Activated T-helper 1 cell treated with anti-CD3 and anti-CD28 coated beads, Interleukin-2, amount 50 U/mL, for 16 hours (primary cell): ENCODE measurements around the gene NPAS3.

Experiments used
- DNase-seq, 2 donors: peaks; one replicate each; pipeline ENCODE4 v3.0.0-alpha.2; 2020; ENCODE audit warnings: low read depth in 1 of 2, low spot score in 1 of 2

NPAS3 gene

DNA sequence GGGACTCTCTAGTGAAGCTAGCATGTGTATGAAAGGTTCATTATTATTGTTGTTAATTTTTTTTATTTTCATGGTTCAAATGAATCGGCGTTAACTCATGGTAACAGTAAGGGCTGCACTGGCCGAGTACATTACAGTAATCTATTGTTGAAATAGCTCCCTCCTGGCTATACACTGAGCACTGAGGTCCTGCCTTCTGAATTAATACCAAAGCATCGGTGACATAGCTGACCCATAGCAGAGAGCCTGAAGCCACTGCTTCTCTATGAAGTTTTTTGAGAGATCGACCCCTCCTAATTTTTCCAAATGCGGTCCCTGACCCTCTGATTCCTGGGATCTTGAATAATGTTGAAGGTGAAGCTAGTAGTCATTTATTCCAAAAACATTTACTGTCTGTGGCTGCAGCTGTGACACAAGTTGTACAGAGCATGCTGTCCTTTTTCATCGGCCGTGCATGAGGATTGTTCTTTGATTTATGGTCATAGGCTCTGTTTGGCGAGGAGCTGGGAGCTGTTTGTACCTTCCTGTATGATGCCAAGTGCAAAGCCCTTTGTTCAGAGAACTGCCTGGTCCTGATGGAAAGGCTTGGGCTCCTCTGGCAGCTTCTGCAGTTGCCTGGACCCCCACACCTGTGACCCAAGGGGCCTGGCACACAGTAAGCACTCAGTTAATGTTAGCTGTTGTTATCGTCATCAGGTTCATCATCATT is 525.7 kb downstream of the NPAS3 start:
- no peak for DNase-seq

GRCh38 chr14:33465846-33466700 is 527.4 kb downstream of the NPAS3 start:
- no peak for DNase-seq

DNA sequence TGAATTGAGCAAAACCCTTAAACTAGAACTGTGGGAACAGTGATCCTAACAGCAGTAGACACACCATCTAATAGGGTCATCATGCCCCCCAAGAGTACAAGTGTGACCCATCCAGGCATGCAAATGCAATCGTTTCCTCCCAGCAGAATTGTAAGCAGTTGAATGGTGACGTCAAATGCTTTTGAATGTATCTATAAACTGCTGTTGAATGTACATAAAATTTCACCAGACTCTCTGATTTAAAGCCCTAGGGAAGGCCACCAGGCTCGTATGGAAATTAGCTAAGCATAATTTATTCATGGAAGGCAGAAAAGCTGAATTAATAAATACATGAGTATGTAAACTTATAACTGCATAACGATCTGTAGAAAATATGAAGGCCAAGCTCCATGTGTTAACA is 529.3 kb downstream of the NPAS3 start:
- no peak for DNase-seq

DNA sequence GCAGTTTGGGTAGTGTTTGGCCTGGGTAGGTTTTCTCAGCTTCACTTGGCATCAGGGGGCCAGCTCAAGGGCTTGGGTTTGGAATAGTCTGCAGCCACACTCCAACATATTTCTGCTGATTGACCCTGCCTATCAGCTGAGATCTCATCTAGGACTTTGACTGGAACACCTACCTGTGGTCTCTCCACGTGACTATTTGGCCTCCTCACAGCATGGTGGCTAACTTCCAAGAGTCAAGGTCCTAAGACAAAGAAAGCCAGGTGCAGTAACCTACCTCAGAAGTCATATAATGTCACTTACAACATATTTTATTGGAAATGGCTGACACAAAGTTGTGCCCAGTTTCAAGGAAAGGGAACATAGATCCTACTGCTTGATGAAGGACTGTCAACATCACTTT is 531.2 kb downstream of the NPAS3 start:
- DNase-seq: no peak

DNA sequence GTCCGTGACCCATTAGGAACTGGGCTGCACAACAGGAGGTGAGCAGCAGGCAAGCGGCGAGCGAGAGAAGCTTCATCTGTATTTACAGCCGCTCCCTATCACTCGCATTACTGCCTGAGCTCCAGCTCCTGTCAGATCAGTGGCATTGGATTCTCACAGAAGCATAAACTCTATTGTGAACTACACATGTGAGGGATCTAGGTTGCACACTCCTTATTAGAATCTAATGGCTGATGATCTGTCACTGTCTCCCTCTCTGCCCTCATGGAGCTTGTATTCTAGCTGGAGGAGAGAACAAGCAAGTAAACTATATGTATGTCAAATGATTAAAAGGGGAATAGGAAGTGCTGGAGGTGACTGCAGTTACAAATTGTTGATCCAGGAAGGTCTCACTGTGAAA is 533.1 kb downstream of the NPAS3 start:
- DNase-seq: no peak

DNA sequence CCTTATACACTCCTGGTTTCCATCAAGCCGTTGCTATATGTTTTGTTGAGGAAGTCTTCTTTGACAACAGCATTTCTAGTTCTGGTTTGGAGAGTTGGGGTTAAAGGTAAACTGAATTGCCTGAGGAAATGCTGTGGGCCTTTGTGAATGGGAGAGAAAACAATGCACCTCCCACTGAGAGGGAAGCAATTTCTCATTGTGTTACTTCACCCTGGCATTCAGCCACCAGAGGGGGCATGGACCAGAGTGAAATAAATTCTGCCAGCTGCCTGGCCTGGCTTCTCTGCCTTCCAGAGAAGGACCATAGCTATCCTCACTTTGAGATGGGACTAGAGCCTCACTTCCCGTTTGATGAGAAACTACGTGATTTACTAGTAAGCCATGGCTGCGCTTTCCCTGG is 536.9 kb downstream of the NPAS3 start:
- DNase-seq: no peak

- DNase-seq: no peak
Measured at GRCh38 chr14:33477797-33478196, 539.1 kb downstream of the NPAS3 start.

DNA sequence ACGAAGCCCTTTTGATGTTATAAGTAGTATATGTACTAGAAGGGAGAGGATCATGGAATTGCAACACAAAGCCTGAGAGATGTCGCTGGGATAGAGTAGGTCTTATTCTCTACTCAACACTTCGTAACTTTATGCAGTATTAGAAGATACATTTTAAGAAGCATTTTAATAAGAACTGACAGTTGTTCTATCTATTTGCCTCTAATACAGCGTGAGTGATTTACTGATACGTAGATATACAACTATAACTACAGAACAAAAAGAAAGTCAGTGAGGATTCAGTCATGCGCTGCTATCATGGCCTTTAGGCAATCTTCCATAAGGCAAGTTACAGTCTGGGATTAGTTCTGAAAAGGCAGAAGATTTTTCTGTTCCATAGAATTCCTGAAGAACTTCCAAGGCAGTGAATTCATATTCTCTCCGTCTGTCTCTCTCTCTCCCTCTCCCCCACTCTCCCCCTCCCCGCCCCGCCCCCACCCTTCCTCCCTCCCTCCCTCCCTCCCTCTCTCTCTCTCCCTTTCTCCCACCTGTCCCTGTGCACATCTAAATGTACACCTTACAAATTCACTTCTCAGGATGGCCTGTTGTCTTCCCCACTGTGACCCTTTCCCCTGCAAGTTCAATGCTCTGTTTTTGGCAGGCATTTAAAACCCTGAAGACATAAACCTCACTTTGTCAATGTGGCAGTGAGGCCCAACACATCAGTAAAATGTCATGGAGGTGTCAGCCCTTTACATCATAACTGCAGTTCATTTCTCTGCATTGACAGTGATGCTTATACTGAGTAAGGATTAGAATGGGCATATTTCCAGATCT is 541.6 kb downstream of the NPAS3 start:
- DNase-seq: no peak

GRCh38 chr14:33480887-33481184 is 542.2 kb downstream of the NPAS3 start:
- DNase-seq: no peak

DNA sequence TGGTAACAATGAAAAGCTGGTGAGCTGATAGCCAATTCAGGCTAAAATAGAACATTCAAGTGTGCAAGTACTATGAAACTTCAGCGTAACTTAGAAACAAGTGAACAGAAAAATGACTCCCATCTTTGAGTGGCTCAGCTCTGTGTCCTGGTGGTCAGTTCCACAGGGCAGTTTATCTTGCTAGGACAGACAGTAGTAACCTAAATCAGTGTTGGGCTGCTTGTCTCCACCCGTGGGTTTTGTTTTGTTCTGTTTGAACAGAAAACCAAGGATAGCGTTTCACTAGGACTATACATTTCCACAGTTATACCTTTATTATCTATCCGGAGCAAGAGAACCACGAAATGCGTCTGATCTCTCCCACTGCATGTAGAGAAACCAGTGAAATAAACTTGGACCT is 544.4 kb downstream of the NPAS3 start:
- DNase-seq: no peak

DNA sequence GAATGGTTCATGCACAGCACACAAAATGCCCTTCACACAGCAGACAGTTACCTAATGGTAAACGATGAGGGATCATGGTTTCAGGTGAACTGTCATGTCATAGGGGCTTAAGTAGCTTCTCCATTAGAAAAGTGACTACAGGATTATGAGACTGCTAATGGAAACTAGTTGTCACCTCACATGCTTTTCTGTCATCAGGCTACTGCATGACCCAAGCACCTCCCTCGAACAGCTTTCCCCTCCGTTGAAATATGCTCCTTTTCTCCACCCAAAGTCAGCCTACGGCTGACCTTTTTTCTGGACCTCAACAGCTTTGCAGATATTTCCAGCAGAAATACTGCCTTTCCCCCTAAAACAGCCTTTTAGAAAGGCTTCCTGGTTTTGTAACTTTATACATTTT is 544.9 kb downstream of the NPAS3 start:
- DNase-seq: no peak

DNA sequence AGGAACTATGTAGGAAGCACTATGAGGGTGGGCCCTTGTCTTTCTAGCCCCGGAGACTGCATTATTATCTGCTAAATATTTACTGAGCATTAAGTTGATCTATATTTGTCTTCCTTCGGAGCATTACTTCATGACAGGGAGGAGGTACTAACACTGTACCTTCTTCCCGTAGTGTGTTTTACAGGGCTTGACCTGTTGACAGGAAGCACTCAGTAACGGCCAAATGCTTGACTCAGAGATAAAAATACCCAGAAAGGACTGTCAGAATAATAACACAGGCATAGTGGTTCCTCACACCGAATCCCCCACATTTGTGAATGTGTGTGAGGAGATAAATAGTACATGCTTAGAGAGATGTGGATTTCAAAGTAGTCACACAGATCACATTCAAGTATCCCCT is 545.6 kb downstream of the NPAS3 start:
- DNase-seq: no peak

DNA sequence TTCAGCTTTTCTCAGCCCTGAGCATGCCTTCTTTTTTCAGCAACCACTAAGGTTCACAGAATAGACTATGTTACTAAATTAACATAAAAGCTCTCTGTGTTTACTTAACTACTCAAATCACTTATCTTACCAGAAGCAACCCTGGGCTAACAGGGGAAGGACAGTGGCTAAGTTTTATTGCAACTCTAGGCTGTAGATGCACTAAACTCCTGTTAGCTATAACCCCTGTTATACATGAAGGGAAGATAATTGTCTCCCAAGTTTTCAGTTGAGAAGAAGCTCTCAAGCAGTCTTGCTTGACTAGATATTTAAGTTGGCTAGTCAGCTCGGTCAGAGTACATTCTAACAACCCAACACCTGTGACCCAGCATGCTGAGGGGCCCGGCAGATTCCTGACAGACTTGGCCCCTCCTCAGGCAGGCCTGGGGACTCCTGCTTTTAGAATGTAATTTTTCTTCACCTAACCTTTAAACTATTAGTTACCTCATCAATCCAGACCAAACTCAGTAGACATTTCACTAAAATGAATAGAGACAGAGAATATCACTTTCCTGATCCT is 547.7 kb downstream of the NPAS3 start:
- DNase-seq: no peak

- no peak for DNase-seq
Measured at GRCh38 chr14:33488582-33488981, 549.9 kb downstream of the NPAS3 start.

GRCh38 chr14:33490555-33490954 is 551.9 kb downstream of the NPAS3 start:
- no peak for DNase-seq

- no peak for DNase-seq
Measured at GRCh38 chr14:33491112-33491511, 552.4 kb downstream of the NPAS3 start.

- DNase-seq: no peak
Measured at GRCh38 chr14:33492491-33492890, 553.8 kb downstream of the NPAS3 start.

DNA sequence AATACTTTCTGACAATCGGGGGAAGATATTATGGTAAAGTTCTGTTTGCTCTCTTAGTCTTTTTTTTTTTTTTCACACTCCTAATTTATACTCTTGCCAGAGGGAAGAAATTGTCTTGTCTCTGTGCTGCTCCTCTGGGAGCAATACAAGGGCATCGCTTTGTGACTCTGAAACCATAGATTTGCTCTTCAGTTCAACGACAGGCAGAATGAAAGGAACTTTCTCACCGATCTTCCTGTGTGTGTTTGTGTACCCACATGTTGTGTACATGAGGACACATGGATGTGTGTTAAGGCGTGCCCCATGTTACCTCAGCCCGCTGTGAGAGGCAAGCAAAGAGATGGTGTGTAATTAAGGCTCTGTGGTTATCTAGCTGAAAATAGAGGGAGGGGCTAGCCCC is 554.6 kb downstream of the NPAS3 start:
- no peak for DNase-seq

DNA sequence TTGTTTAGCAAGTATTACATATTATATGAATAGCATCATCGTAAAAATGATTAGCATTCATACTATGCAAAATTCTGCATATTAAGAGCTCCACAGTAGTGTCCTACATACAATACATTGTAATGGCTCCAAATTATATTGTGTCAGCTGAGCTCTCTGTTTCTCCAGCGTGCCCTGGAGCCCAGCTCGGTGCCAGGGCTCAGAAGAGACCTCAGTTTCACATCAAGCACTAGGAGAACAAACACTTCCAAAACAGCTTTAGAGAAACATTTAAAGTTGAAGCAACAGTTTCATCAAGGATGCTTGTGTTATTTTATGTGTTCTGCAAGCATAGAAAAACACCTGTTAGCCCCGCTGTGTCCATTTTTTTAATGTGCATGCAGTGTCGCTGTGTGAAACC is 555.3 kb downstream of the NPAS3 start:
- DNase-seq: no peak

DNA sequence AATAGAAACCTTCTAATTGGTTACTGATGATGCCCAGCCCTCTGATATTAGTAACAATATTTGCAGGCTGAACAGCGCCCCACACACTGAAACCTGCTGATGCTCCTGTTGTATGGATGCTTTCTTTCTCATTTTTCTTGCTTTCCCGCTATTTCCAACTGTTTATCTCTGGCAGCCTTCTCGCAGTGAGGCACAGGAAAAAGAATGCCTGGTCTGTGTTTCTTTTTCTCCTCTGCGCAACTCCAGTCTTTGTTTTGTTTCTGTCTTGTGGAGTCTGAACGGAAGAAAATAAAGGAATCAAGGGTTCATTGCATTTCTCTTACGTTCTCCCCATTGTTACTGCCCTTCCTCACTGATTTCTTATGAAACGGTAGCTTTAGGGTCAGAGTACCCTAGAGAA is 561.0 kb downstream of the NPAS3 start:
- DNase-seq: no peak

GRCh38 chr14:33504246-33505099 is 565.8 kb downstream of the NPAS3 start:
- no peak for DNase-seq
